HG02763 (cell line): ENCODE data around the gene SLC22A2.

Experiments used
- ATAC-seq: cut with Tn5 transposase; IDR thresholded peaks from one replicate; pipeline ENCODE4 v1.9.1; 2021; ENCODE audit warnings: mild to moderate bottlenecking, moderate library complexity; ENCODE audit not compliant: unreplicated experiment

Gene SLC22A2

GRCh38 chr6:160218810-160219209 is 39.8 kb downstream of the SLC22A2 start:
- ATAC-seq = no peak

GRCh38 chr6:160217863-160218262 is 40.8 kb downstream of the SLC22A2 start:
- ATAC-seq = no peak

- no peak for ATAC-seq
These were observed 41.5 kb downstream of the SLC22A2 start for GRCh38 chr6:160217073-160217472.

GRCh38 chr6:160215232-160215631 is 43.4 kb downstream of the SLC22A2 start:
- no peak for ATAC-seq

GRCh38 chr6:160207618-160208017 is 51.0 kb downstream of the SLC22A2 start:
- no peak for ATAC-seq

- ATAC-seq = no peak
These were observed 53.9 kb downstream of the SLC22A2 start for GRCh38 chr6:160204710-160205109.

- no peak for ATAC-seq
These were observed 54.7 kb downstream of the SLC22A2 start for GRCh38 chr6:160203953-160204352.

GRCh38 chr6:160203522-160203921 is 55.1 kb downstream of the SLC22A2 start:
- ATAC-seq = no peak

GRCh38 chr6:160203076-160203475 is 55.5 kb downstream of the SLC22A2 start:
- no peak for ATAC-seq

- no peak for ATAC-seq
These were observed 56.2 kb downstream of the SLC22A2 start for GRCh38 chr6:160202411-160202810.

GRCh38 chr6:160201061-160201460 is 57.6 kb downstream of the SLC22A2 start:
- ATAC-seq = no peak

GRCh38 chr6:160198606-160199211 is 59.9 kb downstream of the SLC22A2 start:
- peak; percentile 87 for ATAC-seq

- ATAC-seq = no peak
These were observed 61.0 kb downstream of the SLC22A2 start for GRCh38 chr6:160197662-160198061.

GRCh38 chr6:160194808-160195207 is 63.8 kb downstream of the SLC22A2 start:
- ATAC-seq = no peak

GRCh38 chr6:160192840-160193239 is 65.8 kb downstream of the SLC22A2 start:
- no peak for ATAC-seq

- ATAC-seq = no peak
These were observed 67.6 kb downstream of the SLC22A2 start for GRCh38 chr6:160190973-160191372.

GRCh38 chr6:160190081-160190480 is 68.5 kb downstream of the SLC22A2 start:
- ATAC-seq = no peak

GRCh38 chr6:160188773-160189172 is 69.8 kb downstream of the SLC22A2 start:
- no peak for ATAC-seq

GRCh38 chr6:160180706-160181105 is 77.9 kb downstream of the SLC22A2 start:
- ATAC-seq = no peak

- ATAC-seq = no peak
These were observed 80.3 kb downstream of the SLC22A2 start for GRCh38 chr6:160178271-160178670.

GRCh38 chr6:160177220-160177619 is 81.4 kb downstream of the SLC22A2 start:
- no peak for ATAC-seq

GRCh38 chr6:160174681-160175080 is 83.9 kb downstream of the SLC22A2 start:
- ATAC-seq = no peak

GRCh38 chr6:160173806-160174527 is 84.7 kb downstream of the SLC22A2 start:
- no peak for ATAC-seq
